ENCODE data around the gene COLQ. TPM values are rescaled to one million over a fixed set of nuclear protein-coding genes. Genes with fewer than 3 reads are reported as not detected.

The COLQ gene
- total and polyA plus RNA-seq, 10 donors = 1.9 to 29.8 (median 6.7) TPM

DNA sequence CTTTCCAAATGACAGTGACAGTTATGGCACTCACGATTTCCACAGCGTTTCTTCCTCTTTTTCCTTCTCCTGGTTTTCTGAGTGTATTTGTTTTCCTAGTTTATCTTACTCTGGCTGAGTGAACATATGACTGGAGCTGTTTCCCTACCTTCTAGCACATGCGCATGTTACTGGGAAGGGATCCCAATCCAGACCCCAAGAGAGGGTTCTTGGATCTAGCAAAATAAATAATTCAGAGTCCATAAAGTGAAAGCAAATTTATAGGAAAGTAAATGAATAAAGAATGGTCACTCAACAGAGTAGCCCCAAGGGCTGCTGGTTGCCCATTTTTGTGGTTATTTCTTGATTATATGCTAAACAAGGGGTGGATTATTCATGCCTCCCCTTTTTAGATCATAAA is 118.0 kb downstream of the COLQ start:
- Histone ChIP-seq H3K27ac (no peak overlapping the region), H3K27me3 (replicated peaks in 1 of 7) (no peaks in the 10 kb centered on the region), H3K4me3 (no peak overlapping the region), H3K36me3 (peaks cover 0 to 6% (median 0%) of the 10 kb centered on the region in 6 donors), H3K9me3 (no peaks in the 10 kb centered on the region), H3K4me1 (peaks cover 0 to 27% (median 13%) of the 10 kb centered on the region in 6 donors)
- TF ChIP-seq, protein P1, sequence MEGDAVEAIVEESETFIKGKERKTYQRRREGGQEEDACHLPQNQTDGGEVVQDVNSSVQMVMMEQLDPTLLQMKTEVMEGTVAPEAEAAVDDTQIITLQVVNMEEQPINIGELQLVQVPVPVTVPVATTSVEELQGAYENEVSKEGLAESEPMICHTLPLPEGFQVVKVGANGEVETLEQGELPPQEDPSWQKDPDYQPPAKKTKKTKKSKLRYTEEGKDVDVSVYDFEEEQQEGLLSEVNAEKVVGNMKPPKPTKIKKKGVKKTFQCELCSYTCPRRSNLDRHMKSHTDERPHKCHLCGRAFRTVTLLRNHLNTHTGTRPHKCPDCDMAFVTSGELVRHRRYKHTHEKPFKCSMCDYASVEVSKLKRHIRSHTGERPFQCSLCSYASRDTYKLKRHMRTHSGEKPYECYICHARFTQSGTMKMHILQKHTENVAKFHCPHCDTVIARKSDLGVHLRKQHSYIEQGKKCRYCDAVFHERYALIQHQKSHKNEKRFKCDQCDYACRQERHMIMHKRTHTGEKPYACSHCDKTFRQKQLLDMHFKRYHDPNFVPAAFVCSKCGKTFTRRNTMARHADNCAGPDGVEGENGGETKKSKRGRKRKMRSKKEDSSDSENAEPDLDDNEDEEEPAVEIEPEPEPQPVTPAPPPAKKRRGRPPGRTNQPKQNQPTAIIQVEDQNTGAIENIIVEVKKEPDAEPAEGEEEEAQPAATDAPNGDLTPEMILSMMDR (IDR thresholded peaks at IDR 0.05 in 8 of 11, conservative IDR thresholded peaks at IDR 0.05 in 3 of 11) = no peak
- TF ChIP-seq POLR2AphosphoS5 (IDR thresholded peaks at IDR 0.05) = no peak
- no peak for TF ChIP-seq POLR2A (IDR thresholded peaks at IDR 0.05)
- intact Hi-C loops (cut with DNase I; ENCODE audit: low total_unique reads) = loop anchor here (5.0 kb wide), 1 partner anchor 201 kb away; no protein-coding TSS in a partner anchor
- DNase-seq = no peak
- WGBS, 5 donors = 58 to 80% (median 72%) methylated on average over 3 of the region's 3 CpGs

DNA sequence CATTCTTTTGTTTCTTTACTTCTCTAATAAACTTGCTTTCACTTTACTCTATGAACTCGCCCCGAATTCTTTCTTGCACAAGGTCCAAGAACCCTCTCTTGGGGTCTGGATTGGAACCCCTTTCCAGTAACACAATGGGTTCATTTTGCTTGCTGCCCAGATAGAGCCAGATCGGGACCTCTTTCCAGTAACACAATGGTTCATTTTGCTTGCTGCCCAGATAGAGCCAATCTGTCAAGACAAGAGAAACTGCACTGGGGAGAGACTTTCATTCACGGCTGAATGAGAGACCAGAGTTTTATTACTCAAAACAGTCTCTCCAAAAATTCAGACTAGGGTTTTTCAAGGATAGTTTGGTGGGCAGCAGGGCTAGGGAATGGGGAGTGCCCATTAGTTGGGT is 119.6 kb downstream of the COLQ start:
- Histone ChIP-seq H3K4me3 (no peak overlapping the region), H3K36me3 (peaks cover 0 to 5% (median 0%) of the 10 kb centered on the region in 6 donors), H3K4me1 (peaks cover 0 to 27% (median 14%) of the 10 kb centered on the region in 6 donors), H3K27me3 (replicated peaks in 1 of 7) (no peaks in the 10 kb centered on the region), H3K27ac (no peak overlapping the region), H3K9me3 (peaks cover 0 to 6% (median 0%) of the 10 kb centered on the region in 8 donors)
- 86 to 92% (median 88%) methylated on average over 4 of the region's 4 CpGs for WGBS, 5 donors
- intact Hi-C loops (cut with DNase I; ENCODE audit: low total_unique reads) = loop anchor here (5.0 kb wide), 1 partner anchor 200 kb away; no protein-coding TSS in a partner anchor
- no peak for DNase-seq
- TF ChIP-seq POLR2A (IDR thresholded peaks at IDR 0.05) (no peak), POLR2AphosphoS5 (IDR thresholded peaks at IDR 0.05) (no peak)
- TF ChIP-seq, protein P1 (IDR thresholded peaks at IDR 0.05 in 8 of 11, conservative IDR thresholded peaks at IDR 0.05 in 3 of 11) = no peak

Small RNA genes within 50 kb of the gene (microRNA-seq; reads per million reads assigned to microRNA genes)
- gene MIR4270 = 0 reads per million in 3 donors

Small RNA genes within 50 kb of the gene (small RNA-seq; reads per million reads assigned to genes)
- 0 reads per million in 4 donors for gene MIR4270
- gene RN7SL110P = 0 reads per million in 4 donors
- gene RNU6-1024P = 0 reads per million in 4 donors

Other genes with a start within 250 kb of the COLQ start
- gene SH3BP5, start 189.1 kb downstream of the COLQ start, total RNA-seq = 10 to 100 TPM; 46.6 to 75.0 (median 62.3) TPM
- gene SH3BP5, start 189.1 kb downstream of the COLQ start, polyA plus RNA-seq = 10 to 100 TPM; 36.4 to 46.0 (median 39.7) TPM
- 10 to 100 TPM; 13.4 to 18.8 (median 15.9) TPM for gene METTL6, start 94.2 kb downstream of the COLQ start, total RNA-seq
- 10 to 100 TPM in 2 of 3 donors, 1 to 10 TPM in 1; 6.4 to 11.4 (median 10.2) TPM for gene METTL6, start 94.2 kb downstream of the COLQ start, polyA plus RNA-seq
- gene EAF1, start 94.1 kb downstream of the COLQ start, total RNA-seq = 10 to 100 TPM; 21.7 to 40.8 (median 28.4) TPM
- gene EAF1, start 94.1 kb downstream of the COLQ start, polyA plus RNA-seq = 1 to 10 TPM; 3.0 to 7.0 (median 4.0) TPM
- 10 to 100 TPM; 19.6 to 30.1 (median 25.5) TPM for gene HACL1, start 79.9 kb upstream of the COLQ start, total RNA-seq
- gene HACL1, start 79.9 kb upstream of the COLQ start, polyA plus RNA-seq = 10 to 100 TPM; 18.2 to 22.4 (median 19.0) TPM
- 10 to 100 TPM; 13.3 to 43.7 (median 23.9) TPM for gene BTD, start 80.0 kb upstream of the COLQ start, total RNA-seq
- gene BTD, start 80.0 kb upstream of the COLQ start, polyA plus RNA-seq = 1 to 10 TPM; 3.9 to 6.3 (median 6.0) TPM

Measured in spleen (tissue), 11 donors.